Lower leg skin (tissue), 3 donors: ENCODE data around the gene GLRB.

Source experiments
- POLR2A ChIP-seq, 2 donors: fragments of 450-650 bp; IDR thresholded peaks; one replicate each; pipeline ENCODE4 v1.6.1; 2016 to 2017; ENCODE audit warnings: antibody characterized with exemption in 2 of 2, mild to moderate bottlenecking in 1 of 2, moderate library complexity in 1 of 2
- TF ChIP-seq, protein P1 (sequence below), 3 donors: fragments of 450-650 bp; IDR thresholded peaks; one replicate each; pipeline ENCODE4 v1.5.1; 2016; ENCODE audit warnings: antibody characterized with exemption in 3 of 3, mild to moderate bottlenecking in 3 of 3, moderate library complexity in 2 of 3

DNA sequence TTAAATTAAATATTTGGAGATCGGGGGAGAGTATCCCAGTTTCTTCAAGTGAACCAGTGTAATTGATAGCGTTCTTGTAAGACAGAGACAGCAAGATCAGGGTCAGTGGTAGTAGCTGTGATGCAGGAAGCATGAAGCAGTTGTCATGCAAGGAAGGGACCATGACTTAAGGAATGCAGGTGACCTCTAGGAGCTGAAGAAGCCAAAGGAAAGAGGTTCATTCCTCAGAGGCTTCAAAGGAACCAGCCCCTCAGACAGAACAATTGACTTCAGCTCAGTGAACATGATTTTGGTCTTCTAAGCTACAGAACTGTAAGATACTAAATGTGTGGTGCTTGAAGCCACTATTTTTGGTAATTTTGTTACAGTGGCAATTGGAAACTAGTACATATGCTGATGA lies 51.6 kb downstream of the GLRB start:
- TF ChIP-seq, protein P1, sequence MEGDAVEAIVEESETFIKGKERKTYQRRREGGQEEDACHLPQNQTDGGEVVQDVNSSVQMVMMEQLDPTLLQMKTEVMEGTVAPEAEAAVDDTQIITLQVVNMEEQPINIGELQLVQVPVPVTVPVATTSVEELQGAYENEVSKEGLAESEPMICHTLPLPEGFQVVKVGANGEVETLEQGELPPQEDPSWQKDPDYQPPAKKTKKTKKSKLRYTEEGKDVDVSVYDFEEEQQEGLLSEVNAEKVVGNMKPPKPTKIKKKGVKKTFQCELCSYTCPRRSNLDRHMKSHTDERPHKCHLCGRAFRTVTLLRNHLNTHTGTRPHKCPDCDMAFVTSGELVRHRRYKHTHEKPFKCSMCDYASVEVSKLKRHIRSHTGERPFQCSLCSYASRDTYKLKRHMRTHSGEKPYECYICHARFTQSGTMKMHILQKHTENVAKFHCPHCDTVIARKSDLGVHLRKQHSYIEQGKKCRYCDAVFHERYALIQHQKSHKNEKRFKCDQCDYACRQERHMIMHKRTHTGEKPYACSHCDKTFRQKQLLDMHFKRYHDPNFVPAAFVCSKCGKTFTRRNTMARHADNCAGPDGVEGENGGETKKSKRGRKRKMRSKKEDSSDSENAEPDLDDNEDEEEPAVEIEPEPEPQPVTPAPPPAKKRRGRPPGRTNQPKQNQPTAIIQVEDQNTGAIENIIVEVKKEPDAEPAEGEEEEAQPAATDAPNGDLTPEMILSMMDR (IDR thresholded peaks at IDR 0.05), result no peak
- TF ChIP-seq POLR2A (IDR thresholded peaks at IDR 0.05), result no peak
